ENCODE measurements around the gene UBC. TPM values are rescaled to one million over a fixed set of nuclear protein-coding genes. Genes with fewer than 3 reads are reported as not detected.

UBC gene
- total and polyA plus RNA-seq, 9 of the 15 experiments (the other 6 are each of a cell fraction or from before 2014, with no cell fraction given) = 533 to 1,153 (median 813) TPM

DNA sequence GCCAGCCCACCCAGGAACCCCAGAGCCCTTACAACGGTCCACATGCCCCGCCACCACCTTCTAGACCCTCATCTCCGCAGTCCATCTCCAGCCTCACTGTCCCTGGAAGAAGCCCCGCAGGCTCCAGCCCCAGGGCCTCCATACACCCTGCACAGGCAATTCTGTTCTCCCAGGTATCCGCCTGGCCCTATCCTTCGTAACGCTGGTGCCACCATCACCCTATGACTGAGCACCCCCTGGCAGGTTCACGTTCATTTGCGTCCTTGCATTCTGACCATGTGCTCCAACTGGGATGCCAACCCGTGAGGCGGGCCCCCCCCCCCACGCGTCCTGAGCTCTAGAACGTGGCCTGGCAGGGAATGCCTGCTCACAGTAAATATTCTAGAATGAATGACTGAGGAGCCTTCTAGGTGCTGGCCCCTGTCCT lies 50.1 kb downstream of the UBC start (continued):
- TF ChIP-seq DMBX1 (CRISPR knock-in tag; IDR thresholded peaks at IDR 0.05; ENCODE audit: borderline replicate concordance) (no peak), PKNOX1 (IDR thresholded peaks at IDR 0.05) (peak; percentile 2; the same call in 1 of the 2 replicates), FOXA3 (CRISPR knock-in tag; conservative IDR thresholded peaks at IDR 0.05 in 1 of 2, IDR thresholded peaks at IDR 0.05 in 1 of 2) (peak in 1 of 2 experiments; percentile 51; a peak in 1 of 4 replicates), STAT5B (CRISPR knock-in tag; IDR thresholded peaks at IDR 0.05) (no peak), TOE1 (IDR thresholded peaks at IDR 0.05; ENCODE audit: borderline replicate concordance) (no peak), TOE1 (CRISPR knock-in tag; IDR thresholded peaks at IDR 0.05; ENCODE audit: borderline replicate concordance, low read depth) (no peak), GTF2E2 (tag; IDR thresholded peaks at IDR 0.05) (peak; percentile 53; the same call in 1 of the 2 replicates), PRMT5 (CRISPR knock-in tag; IDR thresholded peaks at IDR 0.05) (no peak), DNMT1 (IDR thresholded peaks at IDR 0.05) (no peak), MIER1 (IDR thresholded peaks at IDR 0.05; ENCODE audit: low read depth) (0 out of 2 replicates have a peak, but pooled peaks have one; percentile 43), NFE2 (IDR thresholded peaks at IDR 0.05; ENCODE audit: low read depth) (no peak), RHOXF2B (CRISPR knock-in tag; conservative IDR thresholded peaks at IDR 0.05) (0 out of 2 replicates have a peak, but pooled peaks have one; percentile 52), ZNF384 (IDR thresholded peaks at IDR 0.05; ENCODE audit: low read depth, low read length) (no peak), TRIM24 (IDR thresholded peaks at IDR 0.05) (no peak), FOXP4 (CRISPR knock-in tag; IDR thresholded peaks at IDR 0.05; ENCODE audit: borderline replicate concordance) (no peak), DDX20 (tag; IDR thresholded peaks at IDR 0.05; ENCODE audit: low read depth) (no peak), ZBTB26 (CRISPR knock-in tag; IDR thresholded peaks at IDR 0.05) (no peak)
- TF ChIP-seq, protein P1, sequence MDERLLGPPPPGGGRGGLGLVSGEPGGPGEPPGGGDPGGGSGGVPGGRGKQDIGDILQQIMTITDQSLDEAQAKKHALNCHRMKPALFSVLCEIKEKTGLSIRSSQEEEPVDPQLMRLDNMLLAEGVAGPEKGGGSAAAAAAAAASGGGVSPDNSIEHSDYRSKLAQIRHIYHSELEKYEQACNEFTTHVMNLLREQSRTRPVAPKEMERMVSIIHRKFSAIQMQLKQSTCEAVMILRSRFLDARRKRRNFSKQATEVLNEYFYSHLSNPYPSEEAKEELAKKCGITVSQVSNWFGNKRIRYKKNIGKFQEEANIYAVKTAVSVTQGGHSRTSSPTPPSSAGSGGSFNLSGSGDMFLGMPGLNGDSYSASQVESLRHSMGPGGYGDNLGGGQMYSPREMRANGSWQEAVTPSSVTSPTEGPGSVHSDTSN (CRISPR knock-in tag; IDR thresholded peaks at IDR 0.05; ENCODE audit: low read depth) = no peak
- TF ChIP-seq, protein P1 (tag; conservative IDR thresholded peaks at IDR 0.05; ENCODE audit: low read depth) = no peak
- TF ChIP-seq, protein P2, sequence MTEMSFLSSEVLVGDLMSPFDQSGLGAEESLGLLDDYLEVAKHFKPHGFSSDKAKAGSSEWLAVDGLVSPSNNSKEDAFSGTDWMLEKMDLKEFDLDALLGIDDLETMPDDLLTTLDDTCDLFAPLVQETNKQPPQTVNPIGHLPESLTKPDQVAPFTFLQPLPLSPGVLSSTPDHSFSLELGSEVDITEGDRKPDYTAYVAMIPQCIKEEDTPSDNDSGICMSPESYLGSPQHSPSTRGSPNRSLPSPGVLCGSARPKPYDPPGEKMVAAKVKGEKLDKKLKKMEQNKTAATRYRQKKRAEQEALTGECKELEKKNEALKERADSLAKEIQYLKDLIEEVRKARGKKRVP (CRISPR knock-in tag; IDR thresholded peaks at IDR 0.05) = no peak

Measured in K562 (cell line).